ENCODE data around the gene APOL1. TPM values are rescaled to one million over a fixed set of nuclear protein-coding genes. Genes with fewer than 3 reads are reported as not detected.

Gene APOL1
- total and polyA plus RNA-seq, 2 donors (not counting 3 experiments of a cell fraction or from before 2014, with no cell fraction given) = 8.2 to 14.1 TPM

DNA sequence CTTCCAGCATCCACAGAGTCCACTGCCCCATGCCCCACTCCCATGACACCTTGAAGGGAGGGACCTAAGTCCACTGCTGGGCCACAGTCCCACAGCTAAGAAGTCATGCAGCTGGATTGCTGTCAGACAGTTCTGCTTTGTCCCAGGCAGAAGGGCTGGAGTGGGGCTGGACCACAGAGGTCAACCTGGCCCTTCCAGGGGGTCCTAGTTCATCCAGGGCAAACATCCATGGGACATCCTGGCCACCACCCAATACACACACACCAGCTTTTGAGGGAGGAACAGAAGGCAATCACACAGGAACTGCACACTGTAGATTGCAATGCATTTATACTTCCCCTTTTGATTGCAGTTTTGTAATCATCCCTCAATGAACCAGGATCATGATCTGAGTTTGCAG is 40.0 kb upstream of the APOL1 start:
- no peaks in the 10 kb centered on the region for H4K20me1 ChIP-seq (replicated peaks; ENCODE audit: control insufficient read depth, extremely low read depth, insufficient read depth, low read length)
- BruUV-seq (replicated peaks) = no TSS peak
- no peaks in the 10 kb centered on the region for H3K9me3 ChIP-seq (replicated peaks; ENCODE audit: control insufficient read depth, insufficient read depth, low read length)
- ChIA-PET POLR2A (no interaction called here), CTCF (interaction anchor here (1.2 to 2.6 kb wide), 2 partner anchors 18 to 65 kb away, joined by 3 to 9 read pairs; no protein-coding TSS in a partner anchor)
- no peak overlapping the region for H3K27ac ChIP-seq (ENCODE audit: insufficient read depth, low read depth, low read length)
- no peak overlapping the region for H3K4me2 ChIP-seq (ENCODE audit: insufficient read depth, low read length)
- H3K4me1 ChIP-seq (ENCODE audit: control insufficient read depth, extremely low read depth, insufficient read depth, low read length) = no peaks in the 10 kb centered on the region
- H3K9ac ChIP-seq (replicated peaks; ENCODE audit: extremely low read depth, insufficient read depth, low read length) = no peak overlapping the region
- DNase-seq (ENCODE audit: low read depth, low spot score) (no peak), FAIRE-seq (no peak)
- no peaks in the 10 kb centered on the region for H3K36me3 ChIP-seq (ENCODE audit: control insufficient read depth in 2 of 2, extremely low read depth in 1 of 2, insufficient read depth in 2 of 2, low read length in 2 of 2)
- peaks cover 34 to 49% of the 10 kb centered on the region in 2 experiments for H3K27me3 ChIP-seq (ENCODE audit: control insufficient read depth in 2 of 2, insufficient read depth in 2 of 2, low read length in 2 of 2)
- TF ChIP-seq FOS (IDR thresholded peaks at IDR 0.05; ENCODE audit: borderline replicate concordance, insufficient read depth, low read length) (no peak), JUN (IDR thresholded peaks at IDR 0.05; ENCODE audit: borderline replicate concordance, insufficient read depth, insufficient read length, low read depth) (no peak), POLR2A (IDR thresholded peaks at IDR 0.05; ENCODE audit: low read depth, low read length) (no peak), POLR2AphosphoS5 (IDR thresholded peaks at IDR 0.05; ENCODE audit: insufficient read depth, low read depth, low read length) (no peak), EZH2 (IDR thresholded peaks at IDR 0.05; ENCODE audit: borderline replicate concordance, low read depth, low read length, severe bottlenecking) (no peak), GATA2 (IDR thresholded peaks at IDR 0.05; ENCODE audit: insufficient read depth, insufficient read length, low read depth, low read length) (no peak), MYC (IDR thresholded peaks at IDR 0.05; ENCODE audit: low read depth, low read length) (no peak)
- TF ChIP-seq, protein P1, sequence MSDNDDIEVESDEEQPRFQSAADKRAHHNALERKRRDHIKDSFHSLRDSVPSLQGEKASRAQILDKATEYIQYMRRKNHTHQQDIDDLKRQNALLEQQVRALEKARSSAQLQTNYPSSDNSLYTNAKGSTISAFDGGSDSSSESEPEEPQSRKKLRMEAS (IDR thresholded peaks at IDR 0.05; ENCODE audit: insufficient read depth, insufficient read length) = no peak
- TF ChIP-seq, protein P2, sequence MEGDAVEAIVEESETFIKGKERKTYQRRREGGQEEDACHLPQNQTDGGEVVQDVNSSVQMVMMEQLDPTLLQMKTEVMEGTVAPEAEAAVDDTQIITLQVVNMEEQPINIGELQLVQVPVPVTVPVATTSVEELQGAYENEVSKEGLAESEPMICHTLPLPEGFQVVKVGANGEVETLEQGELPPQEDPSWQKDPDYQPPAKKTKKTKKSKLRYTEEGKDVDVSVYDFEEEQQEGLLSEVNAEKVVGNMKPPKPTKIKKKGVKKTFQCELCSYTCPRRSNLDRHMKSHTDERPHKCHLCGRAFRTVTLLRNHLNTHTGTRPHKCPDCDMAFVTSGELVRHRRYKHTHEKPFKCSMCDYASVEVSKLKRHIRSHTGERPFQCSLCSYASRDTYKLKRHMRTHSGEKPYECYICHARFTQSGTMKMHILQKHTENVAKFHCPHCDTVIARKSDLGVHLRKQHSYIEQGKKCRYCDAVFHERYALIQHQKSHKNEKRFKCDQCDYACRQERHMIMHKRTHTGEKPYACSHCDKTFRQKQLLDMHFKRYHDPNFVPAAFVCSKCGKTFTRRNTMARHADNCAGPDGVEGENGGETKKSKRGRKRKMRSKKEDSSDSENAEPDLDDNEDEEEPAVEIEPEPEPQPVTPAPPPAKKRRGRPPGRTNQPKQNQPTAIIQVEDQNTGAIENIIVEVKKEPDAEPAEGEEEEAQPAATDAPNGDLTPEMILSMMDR (IDR thresholded peaks at IDR 0.05; ENCODE audit: extremely low read depth in 1 of 2, insufficient read depth in 1 of 2, low read depth in 1 of 2, low read length in 2 of 2) = no peak
- no peak overlapping the region for H2AFZ ChIP-seq (ENCODE audit: low read depth, low read length)
- intact Hi-C loops (cut with micrococcal nuclease) (no loop called here), dilution Hi-C loops (cut with MboI; ENCODE audit: extremely low pct_ligation_motif_present, low sequenced_read_pairs) (no loop called here)
- H3K4me3 ChIP-seq (replicated peaks in 1 of 3; ENCODE audit: insufficient read depth in 1 of 3, low read depth in 1 of 3, low read length in 3 of 3) = no peak overlapping the region
- H3K79me2 ChIP-seq (ENCODE audit: control insufficient read depth, insufficient read depth, low read length) = no peaks in the 10 kb centered on the region
- H3K9me1 ChIP-seq (replicated peaks; ENCODE audit: control insufficient read depth, extremely low read depth, insufficient read depth, low read length) = no peaks in the 10 kb centered on the region
